ENCODE measurements around the gene VPS35.

VPS35 gene

DNA sequence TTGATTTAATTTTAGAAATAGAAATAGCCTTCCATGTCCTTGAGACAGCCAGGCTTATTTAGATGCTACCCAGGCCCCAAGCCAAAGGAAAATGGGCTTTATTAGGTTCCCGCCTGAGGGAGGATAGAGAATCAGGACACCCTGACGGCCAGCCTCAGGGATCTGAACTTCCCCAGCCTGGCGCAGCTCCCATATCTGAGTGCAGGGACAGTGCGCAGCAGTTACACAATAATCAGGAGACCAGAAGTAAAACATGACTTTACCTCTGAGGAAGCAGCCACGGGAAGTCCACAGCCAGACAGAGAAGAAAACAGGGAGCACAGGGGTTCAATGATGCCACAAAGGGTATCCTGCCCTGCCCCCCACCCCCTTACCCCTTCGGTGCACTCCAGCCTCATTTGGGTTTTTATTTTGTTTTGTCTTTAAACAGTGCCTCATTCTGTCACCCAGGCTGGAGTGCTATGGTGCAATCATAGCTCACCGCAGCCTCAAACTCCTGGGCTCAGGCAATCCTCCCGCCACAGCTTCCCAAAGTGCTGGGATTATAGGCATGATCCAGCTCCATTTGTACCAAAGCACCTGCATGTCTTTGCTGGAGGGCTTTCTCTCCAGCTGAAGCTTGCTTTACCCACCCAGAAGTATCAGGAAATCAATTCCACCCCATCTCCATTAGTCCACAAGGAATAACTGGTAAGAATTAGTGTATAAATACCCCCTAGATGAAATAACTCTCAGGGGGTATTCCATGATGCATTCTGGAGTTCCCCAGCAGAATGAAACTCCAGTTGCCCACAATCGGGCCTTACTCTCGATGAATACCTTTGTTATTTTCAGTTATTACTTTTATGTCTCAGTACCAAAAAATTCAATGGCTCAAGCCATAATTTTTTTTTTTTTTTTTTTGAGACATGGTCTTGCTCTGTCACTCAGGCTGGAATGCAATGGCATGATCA is 22.4 kb upstream of the VPS35 start:
- DNase-seq: peak; percentile 31
- Histone ChIP-seq H3K4me1 (no peaks in the 10 kb centered on the region; the same call in 1 of the 2 replicates), H3K27me3 (no peaks in the 10 kb centered on the region), H3K9me3 (no peaks in the 10 kb centered on the region), H3K4me3 (ENCODE audit: low read depth, low read length) (no peak overlapping the region), H3K36me3 (no peaks in the 10 kb centered on the region)
- TF ChIP-seq, protein P1, sequence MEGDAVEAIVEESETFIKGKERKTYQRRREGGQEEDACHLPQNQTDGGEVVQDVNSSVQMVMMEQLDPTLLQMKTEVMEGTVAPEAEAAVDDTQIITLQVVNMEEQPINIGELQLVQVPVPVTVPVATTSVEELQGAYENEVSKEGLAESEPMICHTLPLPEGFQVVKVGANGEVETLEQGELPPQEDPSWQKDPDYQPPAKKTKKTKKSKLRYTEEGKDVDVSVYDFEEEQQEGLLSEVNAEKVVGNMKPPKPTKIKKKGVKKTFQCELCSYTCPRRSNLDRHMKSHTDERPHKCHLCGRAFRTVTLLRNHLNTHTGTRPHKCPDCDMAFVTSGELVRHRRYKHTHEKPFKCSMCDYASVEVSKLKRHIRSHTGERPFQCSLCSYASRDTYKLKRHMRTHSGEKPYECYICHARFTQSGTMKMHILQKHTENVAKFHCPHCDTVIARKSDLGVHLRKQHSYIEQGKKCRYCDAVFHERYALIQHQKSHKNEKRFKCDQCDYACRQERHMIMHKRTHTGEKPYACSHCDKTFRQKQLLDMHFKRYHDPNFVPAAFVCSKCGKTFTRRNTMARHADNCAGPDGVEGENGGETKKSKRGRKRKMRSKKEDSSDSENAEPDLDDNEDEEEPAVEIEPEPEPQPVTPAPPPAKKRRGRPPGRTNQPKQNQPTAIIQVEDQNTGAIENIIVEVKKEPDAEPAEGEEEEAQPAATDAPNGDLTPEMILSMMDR (IDR thresholded peaks at IDR 0.05; ENCODE audit: low read depth, low read length): no peak

- Histone ChIP-seq H3K9me3 (no peaks in the 10 kb centered on the region), H3K4me3 (ENCODE audit: low read depth, low read length) (no peak overlapping the region), H3K36me3 (no peaks in the 10 kb centered on the region), H3K4me1 (no peaks in the 10 kb centered on the region; the same call in 1 of the 2 replicates), H3K27me3 (no peaks in the 10 kb centered on the region)
- DNase-seq: no peak
- TF ChIP-seq, protein P1 (IDR thresholded peaks at IDR 0.05; ENCODE audit: low read depth, low read length): no peak
Measured at GRCh38 chr16:46709469-46710005, 20.6 kb upstream of the VPS35 start.

DNA sequence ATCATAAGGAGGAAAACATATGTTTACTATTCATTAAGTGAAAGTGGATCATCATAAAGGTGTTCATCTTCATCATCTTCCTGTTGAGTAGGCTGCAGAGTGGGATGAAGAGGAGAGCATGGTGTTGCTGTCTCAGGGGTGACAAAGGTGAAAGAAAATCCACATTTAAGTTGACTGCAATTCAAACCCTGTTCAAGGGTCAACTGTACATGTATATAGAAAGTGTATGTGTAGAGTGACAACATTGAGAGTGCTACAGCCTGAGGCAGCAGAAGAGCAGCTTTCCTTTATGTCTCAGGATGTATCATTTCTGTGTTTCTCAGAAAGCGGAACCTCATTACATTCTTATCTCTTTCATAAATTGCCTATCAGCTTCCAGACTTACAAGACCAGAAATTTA is 17.7 kb upstream of the VPS35 start:
- DNase-seq: no peak
- H3K9me3 ChIP-seq: no peaks in the 10 kb centered on the region
- no peaks in the 10 kb centered on the region for H3K27me3 ChIP-seq
- no peaks in the 10 kb centered on the region; the same call in 1 of the 2 replicates for H3K4me1 ChIP-seq
- H3K4me3 ChIP-seq (ENCODE audit: low read depth, low read length): no peak overlapping the region
- H3K36me3 ChIP-seq: no peaks in the 10 kb centered on the region
- TF ChIP-seq, protein P1 (IDR thresholded peaks at IDR 0.05; ENCODE audit: low read depth, low read length): no peak

DNA sequence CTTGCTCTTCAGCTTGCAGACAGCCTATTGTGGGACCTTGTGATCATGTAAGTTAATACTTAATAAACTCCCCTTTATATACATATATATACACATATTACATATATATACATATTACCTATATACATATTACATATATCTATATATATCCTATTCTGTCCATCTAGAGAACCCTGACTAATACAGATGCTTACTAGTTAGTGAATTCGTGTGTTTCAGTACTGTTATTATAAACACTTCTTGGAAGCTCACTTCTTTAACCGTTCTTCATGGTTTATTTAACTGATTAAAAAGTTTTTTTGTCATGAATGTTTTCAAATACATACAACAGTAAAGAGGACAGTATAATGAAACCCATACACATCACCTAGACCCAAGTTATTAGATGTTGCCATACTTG is 13.1 kb upstream of the VPS35 start:
- no peaks in the 10 kb centered on the region for H3K9me3 ChIP-seq
- no peak overlapping the region for H3K4me3 ChIP-seq (ENCODE audit: low read depth, low read length)
- TF ChIP-seq, protein P1 (IDR thresholded peaks at IDR 0.05; ENCODE audit: low read depth, low read length): no peak
- DNase-seq: no peak
- no peaks in the 10 kb centered on the region for H3K27me3 ChIP-seq
- H3K36me3 ChIP-seq: peaks cover 13% of the 10 kb centered on the region
- H3K4me1 ChIP-seq: no peaks in the 10 kb centered on the region

DNA sequence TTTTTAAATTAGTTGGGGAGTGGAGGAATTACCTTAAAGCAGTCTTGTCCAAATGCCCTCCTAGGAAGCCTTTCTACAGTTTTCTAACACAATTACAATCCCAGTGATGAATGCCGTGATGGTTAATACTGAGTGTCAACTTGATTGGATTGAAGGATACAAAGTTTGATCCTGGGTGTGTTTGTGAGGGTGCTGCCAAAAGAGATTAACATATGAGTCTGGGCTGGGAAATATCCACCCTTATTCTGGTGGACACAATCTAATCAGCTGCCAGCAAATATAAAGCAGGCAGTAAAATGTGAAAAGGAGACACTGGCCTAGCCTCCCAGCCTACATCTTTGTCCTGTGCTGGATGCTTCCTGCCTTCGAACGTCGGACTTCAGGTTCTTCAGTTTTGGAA is 12.6 kb upstream of the VPS35 start:
- TF ChIP-seq, protein P1 (IDR thresholded peaks at IDR 0.05; ENCODE audit: low read depth, low read length): no peak
- Histone ChIP-seq H3K9me3 (no peaks in the 10 kb centered on the region), H3K4me1 (no peaks in the 10 kb centered on the region), H3K4me3 (ENCODE audit: low read depth, low read length) (no peak overlapping the region), H3K27me3 (no peaks in the 10 kb centered on the region), H3K36me3 (peaks cover 17% of the 10 kb centered on the region)
- no peak for DNase-seq

DNA sequence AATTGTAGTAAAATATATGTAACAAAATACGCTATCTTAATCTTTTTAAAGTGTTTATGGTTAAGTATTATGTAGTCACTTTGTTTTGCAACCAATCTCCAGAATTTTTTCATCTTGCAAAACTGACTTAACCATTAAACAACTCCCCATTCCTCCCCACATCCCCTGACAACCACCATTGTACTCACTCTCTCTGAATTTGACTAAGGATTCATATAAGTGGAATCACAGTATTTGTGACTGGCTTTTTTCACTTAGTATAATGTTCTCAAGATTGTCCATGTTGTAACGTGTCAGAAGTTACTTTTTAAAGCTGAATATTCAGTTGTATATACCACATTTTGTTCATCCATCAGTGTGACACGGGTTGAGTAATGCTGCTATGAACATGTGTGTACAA is 11.1 kb upstream of the VPS35 start:
- Histone ChIP-seq H3K9me3 (no peaks in the 10 kb centered on the region), H3K4me3 (ENCODE audit: low read depth, low read length) (no peak overlapping the region), H3K4me1 (no peaks in the 10 kb centered on the region), H3K27me3 (no peaks in the 10 kb centered on the region), H3K36me3 (peaks cover 33% of the 10 kb centered on the region)
- no peak for DNase-seq
- TF ChIP-seq, protein P1 (IDR thresholded peaks at IDR 0.05; ENCODE audit: low read depth, low read length): no peak
